Measurements from ENCODE around the gene NELL2.
A peak's percentile ranks its signal among the peaks of the same experiment; 100 is the strongest.

The NELL2 gene

GRCh38 chr12:44847888-44848702 lies 28.0 kb downstream of the NELL2 start:
- TF ChIP-seq CTCF (IDR thresholded peaks at IDR 0.05; ENCODE audit: insufficient read depth, low read length, poor library complexity, severe bottlenecking): no peak
- Histone ChIP-seq H3K4me3 (replicated peaks; ENCODE audit: low read depth, low read length) (no peak overlapping the region), H3K36me3 (ENCODE audit: control insufficient read depth, insufficient read depth, low read length) (no peaks in the 10 kb centered on the region)

DNA sequence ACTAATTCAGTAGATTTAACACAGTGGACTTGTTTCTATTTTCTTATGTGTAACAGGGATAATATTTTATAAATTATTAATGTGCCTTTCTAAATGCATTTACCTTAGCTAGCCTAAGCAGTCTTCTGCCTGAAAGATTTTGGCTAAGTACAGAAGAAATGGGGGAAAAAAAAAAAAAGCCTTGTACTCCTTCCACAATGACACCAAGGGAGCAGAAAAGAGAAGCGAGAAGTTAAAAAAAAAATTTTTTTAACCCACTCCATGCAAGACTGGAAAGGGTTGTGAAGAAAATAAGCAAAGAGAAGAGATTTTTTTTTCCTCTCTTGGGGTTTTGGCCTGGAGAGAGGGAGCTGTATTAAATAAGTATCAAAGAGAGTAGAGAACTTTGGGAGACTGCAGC lies 28.7 kb downstream of the NELL2 start:
- no peak for TF ChIP-seq CTCF (IDR thresholded peaks at IDR 0.05; ENCODE audit: insufficient read depth, low read length, poor library complexity, severe bottlenecking)
- peak; percentile 4 for DNase-seq (ENCODE audit: extremely low read depth, insufficient read length)
- H3K4me3 ChIP-seq (replicated peaks; ENCODE audit: low read depth, low read length): no peak overlapping the region
- no peaks in the 10 kb centered on the region for H3K27me3 ChIP-seq (replicated peaks; ENCODE audit: control insufficient read depth, insufficient read depth, low read length)
- no peaks in the 10 kb centered on the region for H3K36me3 ChIP-seq (ENCODE audit: control insufficient read depth, insufficient read depth, low read length)

More at GRCh38 chr12:44847888-44848702, 28.0 kb downstream of the NELL2 start:
- DNase-seq (ENCODE audit: extremely low read depth, insufficient read length): peak; percentile 32
- no peaks in the 10 kb centered on the region for H3K27me3 ChIP-seq (replicated peaks; ENCODE audit: control insufficient read depth, insufficient read depth, low read length)

DNA sequence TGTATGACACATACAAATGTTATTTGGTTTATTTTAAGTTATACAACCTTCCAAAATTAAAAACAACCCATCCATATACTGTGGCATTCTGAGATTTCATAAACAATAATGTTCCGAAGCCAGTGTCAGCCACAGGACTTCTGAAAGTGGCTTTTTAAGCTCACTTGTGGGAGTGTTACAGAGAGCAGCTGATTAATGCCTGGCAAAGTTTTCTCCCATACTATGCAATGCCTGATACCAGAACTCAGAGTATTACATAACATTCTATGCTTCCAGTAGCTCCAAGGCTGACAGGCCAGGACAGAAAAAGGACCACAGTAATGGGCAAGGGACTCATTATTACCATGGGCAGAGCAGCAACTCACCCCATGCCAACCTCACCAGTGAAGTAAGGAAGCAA lies 29.3 kb downstream of the NELL2 start:
- DNase-seq (ENCODE audit: extremely low read depth, insufficient read length): no peak
- TF ChIP-seq CTCF (IDR thresholded peaks at IDR 0.05; ENCODE audit: insufficient read depth, low read length, poor library complexity, severe bottlenecking): no peak
- Histone ChIP-seq H3K4me3 (replicated peaks; ENCODE audit: low read depth, low read length) (no peak overlapping the region), H3K27me3 (replicated peaks; ENCODE audit: control insufficient read depth, insufficient read depth, low read length) (no peaks in the 10 kb centered on the region), H3K36me3 (ENCODE audit: control insufficient read depth, insufficient read depth, low read length) (no peaks in the 10 kb centered on the region)

GRCh38 chr12:44842669-44843068 lies 33.4 kb downstream of the NELL2 start:
- no peak for TF ChIP-seq CTCF (IDR thresholded peaks at IDR 0.05; ENCODE audit: insufficient read depth, low read length, poor library complexity, severe bottlenecking)
- DNase-seq (ENCODE audit: extremely low read depth, insufficient read length): no peak
- Histone ChIP-seq H3K4me3 (replicated peaks; ENCODE audit: low read depth, low read length) (no peak overlapping the region), H3K27me3 (replicated peaks; ENCODE audit: control insufficient read depth, insufficient read depth, low read length) (no peaks in the 10 kb centered on the region), H3K36me3 (ENCODE audit: control insufficient read depth, insufficient read depth, low read length) (no peaks in the 10 kb centered on the region)

DNA sequence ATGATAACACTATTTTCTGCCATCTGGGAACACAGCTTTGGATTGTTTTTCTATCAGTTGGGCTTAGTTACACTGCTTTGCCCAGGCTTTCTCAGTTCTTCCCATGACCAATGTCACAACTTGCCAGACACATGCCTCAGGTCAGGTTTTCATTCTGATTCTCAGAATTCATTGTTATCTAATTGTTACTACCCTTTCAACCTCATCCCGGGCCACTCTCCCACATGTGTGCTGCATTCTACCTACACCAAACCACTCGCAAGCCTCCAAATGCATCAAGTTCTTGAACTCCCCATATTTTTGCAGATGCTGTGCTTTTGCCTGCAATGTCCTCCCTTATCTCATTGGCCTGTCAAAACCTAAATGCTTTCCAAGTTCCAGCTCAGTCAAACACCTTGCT lies 36.3 kb downstream of the NELL2 start:
- H3K4me3 ChIP-seq (replicated peaks; ENCODE audit: low read depth, low read length): no peak overlapping the region
- no peak for DNase-seq (ENCODE audit: extremely low read depth, insufficient read length)
- H3K27me3 ChIP-seq (replicated peaks; ENCODE audit: control insufficient read depth, insufficient read depth, low read length): no peaks in the 10 kb centered on the region
- no peaks in the 10 kb centered on the region for H3K36me3 ChIP-seq (ENCODE audit: control insufficient read depth, insufficient read depth, low read length)
- TF ChIP-seq CTCF (IDR thresholded peaks at IDR 0.05; ENCODE audit: insufficient read depth, low read length, poor library complexity, severe bottlenecking): no peak

Data from GM06990 (cell line).